B cell (primary cell): ENCODE measurements around the gene CCDC38. TPM values are rescaled to one million over a fixed set of nuclear protein-coding genes. Genes with fewer than 3 reads are reported as not detected.

Experiments used
- ATAC-seq: fragments of 200-7000 bp; cut with Tn5 transposase; one replicate; pipeline ENCODE4 v1.10.0; 2021; ENCODE audit warnings: low read depth, mild to moderate bottlenecking, moderate number of reproducible peaks, moderate library complexity
- CTCF ChIA-PET: fragments of 350-600 bp; sonication (Branson Sonifier 250); formaldehyde crosslinking; loops from one replicate; lab custom pipeline; 2021; ENCODE audit warnings: antibody characterized with exemption, inconsistent platforms; lab: Charles Lee
- POLR2A ChIA-PET: fragments of 350-600 bp; sonication (Branson Sonifier 250); formaldehyde crosslinking; loops from one replicate; lab custom pipeline; 2021; ENCODE audit warnings: antibody characterized with exemption; lab: Charles Lee
- DNase-seq: peaks from one replicate; pipeline ENCODE4 v3.0.0; 2013
- H2AFZ ChIP-seq: 2 replicates; pipeline ENCODE4 v1.6.1; 2012; ENCODE audit warnings: mild to moderate bottlenecking, low read depth, low read length; ENCODE audit not compliant: insufficient read depth, poor library complexity, severe bottlenecking
- H3K27ac ChIP-seq, 2 donors: 1 replicate in 1 of 2; 2 replicates in 1 of 2; pipeline ENCODE4 v1.5.1; 2012 to 2013; ENCODE audit warnings: low read length in 2 of 2, mild to moderate bottlenecking in 2 of 2, moderate library complexity in 1 of 2
- H3K27me3 ChIP-seq, 4 experiments: fragments of 200-600 bp in 1 of 4; sonication (generic) in 1 of 4; replicated peaks in 1 of 4; 1 replicate in 2 of 4; 2 replicates in 2 of 4; pipeline versions ENCODE4 v1.6.1 to v1.7.0; 2013 to 2016; ENCODE audit warnings: low read length in 3 of 4, mild to moderate bottlenecking in 2 of 4, mixed read lengths in 1 of 4, moderate library complexity in 1 of 4; ENCODE audit not compliant: insufficient read depth in 4 of 4, control insufficient read depth in 3 of 4; ENCODE audit errors: control extremely low read depth in 1 of 4
- H3K36me3 ChIP-seq, 2 experiments: replicated peaks in 1 of 2; 1 replicate in 1 of 2; 2 replicates in 1 of 2; pipeline versions ENCODE4 v1.6.1 to v1.7.1; 2013; ENCODE audit warnings: low read length in 1 of 2; ENCODE audit not compliant: insufficient read depth in 2 of 2, control insufficient read depth in 1 of 2; ENCODE audit errors: control extremely low read depth in 1 of 2, extremely low read depth in 1 of 2
- H3K4me1 ChIP-seq, 2 donors: fragments of 200-600 bp in 1 of 2; sonication (generic) in 1 of 2; 1 replicate in 1 of 2; 2 replicates in 1 of 2; pipeline versions ENCODE4 v1.5.1 to v1.6.1; 2013 to 2017; ENCODE audit warnings: low read length in 2 of 2; ENCODE audit not compliant: control insufficient read depth in 2 of 2, insufficient read depth in 2 of 2
- H3K4me2 ChIP-seq: replicated peaks from 2 replicates; pipeline ENCODE3; 2012; ENCODE audit warnings: mild to moderate bottlenecking, low read depth, low read length; ENCODE audit not compliant: poor library complexity, severe bottlenecking
- H3K4me3 ChIP-seq, 5 experiments: fragments of 200-600 bp in 1 of 5; sonication (generic) in 1 of 5; 1 replicate in 3 of 5; 2 replicates in 2 of 5; pipeline versions ENCODE4 v1.5.1 to v1.7.0; 2011 to 2016; ENCODE audit warnings: low read length in 4 of 5, mild to moderate bottlenecking in 4 of 5, low read depth in 2 of 5, control low read depth in 1 of 5, moderate library complexity in 1 of 5; ENCODE audit not compliant: insufficient read depth in 1 of 5; ENCODE audit errors: control extremely low read depth in 1 of 5, extremely low read depth in 1 of 5
- H3K79me2 ChIP-seq: fragments of 200-600 bp; sonication (generic); one replicate; pipeline ENCODE4 v1.6.0; 2016; ENCODE audit warnings: low read length; ENCODE audit not compliant: control insufficient read depth, insufficient read depth
- H3K9ac ChIP-seq: fragments of 200-600 bp; sonication (generic); 2 replicates; pipeline ENCODE4 v1.6.1; 2017; ENCODE audit warnings: mild to moderate bottlenecking, low read length, moderate library complexity
- H3K9me3 ChIP-seq, 3 donors: one replicate each; pipeline versions ENCODE4 v1.6.1 to v1.7.1; 2013; ENCODE audit warnings: low read length in 2 of 3; ENCODE audit not compliant: control insufficient read depth in 2 of 3, insufficient read depth in 1 of 3; ENCODE audit errors: control extremely low read depth in 1 of 3
- H4K20me1 ChIP-seq: 2 replicates; pipeline ENCODE4 v1.6.0; 2012; ENCODE audit warnings: mild to moderate bottlenecking, low read length; ENCODE audit not compliant: insufficient read depth, control insufficient read depth, poor library complexity, severe bottlenecking
- H3K27ac Mint-ChIP-seq: one replicate; pipeline ENCODE4 v1.8.0; 2021; ENCODE audit warnings: mixed read lengths
- H3K27me3 Mint-ChIP-seq: one replicate; pipeline ENCODE4 v1.8.0; 2021; ENCODE audit warnings: mixed read lengths
- H3K4me1 Mint-ChIP-seq: one replicate; pipeline ENCODE4 v1.8.0; 2021; ENCODE audit warnings: mixed read lengths
- H3K4me3 Mint-ChIP-seq: one replicate; pipeline ENCODE4 v1.8.0; 2021; ENCODE audit warnings: mixed read lengths
- H3K9me3 Mint-ChIP-seq: one replicate; pipeline ENCODE4 v1.8.0; 2022; ENCODE audit warnings: mixed read lengths; ENCODE audit not compliant: insufficient read depth
- EZH2 ChIP-seq: IDR thresholded peaks from 2 replicates; pipeline ENCODE4 v1.6.1; 2012; ENCODE audit warnings: borderline replicate concordance, low read depth, mild to moderate bottlenecking, moderate library complexity, low read length; ENCODE audit not compliant: insufficient read depth, poor library complexity, severe bottlenecking
- WGBS: methylation state at CpG from one replicate; pipeline ENCODE4 v1.1.5; 2013; ENCODE audit warnings: missing lambda C conversion rate; ENCODE audit not compliant: insufficient coverage; 5-methylcytosine and 5-hydroxymethylcytosine counted together
- intact Hi-C: fragments of 100-400 bp; cut with micrococcal nuclease; formaldehyde crosslinking; loops from one replicate; pipeline ENCODE4 v1.10.0; 2022
- polyA plus RNA-seq: library from polyadenylated mRNA; depleted of rRNA; stranded (reverse); fragments of >200 nt; gene quantifications from 2 replicates; pipeline ENCODE4 v1.2.3, GENCODE V29; 2012
- total RNA-seq, 2 donors: library from RNA; stranded (reverse); fragments of 120-200 nt in 1 of 2; gene quantifications; 1 replicate in 1 of 2; 2 replicates in 1 of 2; pipeline versions ENCODE4 v1.2.3 to v1.2.4, GENCODE V29; 2013 to 2022
- TF ChIP-seq, protein P1 (sequence below): fragments of 200-600 bp; IDR thresholded peaks from one replicate; pipeline ENCODE4 v1.8.0; 2022; ENCODE audit warnings: antibody characterized with exemption, mild to moderate bottlenecking

Gene CCDC38
- total and polyA plus RNA-seq, 2 donors (not counting 1 experiment from before 2014, with no cell fraction given): 1.3 TPM; not detected in 1

GRCh38 chr12:95834572-95834971, 107.8 kb downstream of the CCDC38 start:
- Mint-ChIP-seq H3K4me3 (no peak overlapping the region), H3K27me3 (peaks cover 43% of the 10 kb centered on the region), H3K9me3 (no peaks in the 10 kb centered on the region), H3K27ac (no peak overlapping the region), H3K4me1 (peaks cover 2% of the 10 kb centered on the region)
- no peak overlapping the region for H3K27ac ChIP-seq
- TF ChIP-seq EZH2: no peak
- TF ChIP-seq, protein P1, sequence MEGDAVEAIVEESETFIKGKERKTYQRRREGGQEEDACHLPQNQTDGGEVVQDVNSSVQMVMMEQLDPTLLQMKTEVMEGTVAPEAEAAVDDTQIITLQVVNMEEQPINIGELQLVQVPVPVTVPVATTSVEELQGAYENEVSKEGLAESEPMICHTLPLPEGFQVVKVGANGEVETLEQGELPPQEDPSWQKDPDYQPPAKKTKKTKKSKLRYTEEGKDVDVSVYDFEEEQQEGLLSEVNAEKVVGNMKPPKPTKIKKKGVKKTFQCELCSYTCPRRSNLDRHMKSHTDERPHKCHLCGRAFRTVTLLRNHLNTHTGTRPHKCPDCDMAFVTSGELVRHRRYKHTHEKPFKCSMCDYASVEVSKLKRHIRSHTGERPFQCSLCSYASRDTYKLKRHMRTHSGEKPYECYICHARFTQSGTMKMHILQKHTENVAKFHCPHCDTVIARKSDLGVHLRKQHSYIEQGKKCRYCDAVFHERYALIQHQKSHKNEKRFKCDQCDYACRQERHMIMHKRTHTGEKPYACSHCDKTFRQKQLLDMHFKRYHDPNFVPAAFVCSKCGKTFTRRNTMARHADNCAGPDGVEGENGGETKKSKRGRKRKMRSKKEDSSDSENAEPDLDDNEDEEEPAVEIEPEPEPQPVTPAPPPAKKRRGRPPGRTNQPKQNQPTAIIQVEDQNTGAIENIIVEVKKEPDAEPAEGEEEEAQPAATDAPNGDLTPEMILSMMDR: no peak
- H3K9ac ChIP-seq: no peak overlapping the region
- peaks cover 0 to 6% (median 4%) of the 10 kb centered on the region in 4 experiments for H3K27me3 ChIP-seq
- ATAC-seq (no peak), DNase-seq (no peak)
- no peaks in the 10 kb centered on the region for H3K9me3 ChIP-seq
- WGBS: no CpG with 5 or more reads among the region's 1 CpG
- no peaks in the 10 kb centered on the region for H3K4me1 ChIP-seq
- POLR2A ChIA-PET: no interaction called here
- no peaks in the 10 kb centered on the region for H3K79me2 ChIP-seq
- no peak overlapping the region for H3K4me3 ChIP-seq
- H4K20me1 ChIP-seq: no peaks in the 10 kb centered on the region
- no peak overlapping the region for H3K4me2 ChIP-seq
- H2AFZ ChIP-seq: no peak overlapping the region
- intact Hi-C loops: no loop called here
- CTCF ChIA-PET: no interaction called here
- no peaks in the 10 kb centered on the region for H3K36me3 ChIP-seq

- H3K9me3 ChIP-seq: peaks cover 0 to 1% (median 0%) of the 10 kb centered on the region in 3 donors
- H3K4me2 ChIP-seq: no peak overlapping the region
- no peak overlapping the region for H2AFZ ChIP-seq
- no peak overlapping the region for H3K9ac ChIP-seq
- H3K27me3 ChIP-seq: peaks cover 0 to 5% (median 2%) of the 10 kb centered on the region in 4 experiments
- H3K27ac ChIP-seq: no peak overlapping the region
- H3K9me3 Mint-ChIP-seq: no peaks in the 10 kb centered on the region
- no peaks in the 10 kb centered on the region for H4K20me1 ChIP-seq
- no peaks in the 10 kb centered on the region for H3K4me1 Mint-ChIP-seq
- DNase-seq (no peak), ATAC-seq (no peak)
- intact Hi-C loops: no loop called here
- POLR2A ChIA-PET: no interaction called here
- H3K4me1 ChIP-seq: no peaks in the 10 kb centered on the region
- no peak overlapping the region for H3K27ac Mint-ChIP-seq
- H3K27me3 Mint-ChIP-seq: peaks cover 38% of the 10 kb centered on the region
- H3K79me2 ChIP-seq: no peaks in the 10 kb centered on the region
- TF ChIP-seq EZH2: no peak
- TF ChIP-seq, protein P1: no peak
- no peak overlapping the region for H3K4me3 ChIP-seq
- no peaks in the 10 kb centered on the region for H3K36me3 ChIP-seq
- 86% methylated on average over 1 of the region's 2 CpGs for whole genome bisulfite sequencing
- no peak overlapping the region for H3K4me3 Mint-ChIP-seq
- CTCF ChIA-PET: interaction anchor here (0.6 kb wide), 2 partner anchors 12 to 714 kb away, joined by 3 to 6 read pairs; no protein-coding TSS in a partner anchor
These were observed 111.9 kb downstream of the CCDC38 start for GRCh38 chr12:95830335-95831089.
